HG03196 (cell line): ENCODE data around the gene ZBTB21.
"Not testable (repeated sequence)": the region's sequence is repeated elsewhere in the genome, so short reads cannot be mapped to it uniquely, and the experiment has no call there.

Source experiments
- ATAC-seq: cut with Tn5 transposase; IDR thresholded peaks from one replicate; pipeline ENCODE4 v1.9.1; 2021; ENCODE audit not compliant: unreplicated experiment

The ZBTB21 gene

DNA sequence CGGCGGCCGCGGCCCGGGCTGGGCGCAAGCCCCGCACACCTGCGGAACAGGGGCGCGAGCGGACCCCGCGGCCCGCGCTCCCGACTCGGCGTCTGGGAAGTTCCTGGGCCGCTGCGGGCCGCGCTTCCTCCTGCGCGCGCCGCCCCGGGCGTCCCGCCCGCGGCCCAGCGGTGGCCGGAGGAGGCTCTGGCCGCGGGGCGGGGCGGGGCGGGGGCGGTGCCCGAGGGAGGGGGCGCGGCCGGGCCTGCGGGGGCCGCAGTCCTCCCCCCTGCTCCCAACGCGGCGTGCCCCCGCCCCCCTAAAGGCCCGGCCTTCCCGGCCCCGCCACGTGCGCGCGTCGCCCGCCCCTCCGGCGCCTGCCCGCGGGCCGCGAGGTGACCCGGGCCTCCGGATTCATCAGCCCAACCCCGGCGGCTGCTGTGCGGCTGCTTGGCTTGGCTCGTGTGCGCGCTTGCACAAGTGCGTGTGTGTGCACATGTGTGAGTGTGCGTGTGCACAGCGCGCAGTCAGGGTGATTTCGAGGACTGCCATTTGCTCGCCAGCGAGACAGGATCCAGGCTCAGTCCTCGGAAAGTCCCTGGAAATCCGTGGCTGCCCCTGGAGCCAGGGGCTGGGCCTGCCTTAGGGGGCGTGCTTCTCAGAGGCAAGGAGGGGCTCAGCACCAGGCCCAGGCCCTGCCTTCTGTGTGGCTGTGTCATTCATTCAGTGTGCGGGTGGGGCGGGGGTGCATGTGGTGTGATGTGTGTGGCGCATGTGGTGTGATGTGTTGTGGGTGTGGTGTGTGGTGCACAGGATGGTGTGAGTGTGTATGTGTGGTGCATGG, 56.1 kb downstream of the ZBTB21 start, which contains the start of gene C2CD2:
Gene C2CD2 (minus strand): TSS at position 188 of the 823 bp plus-strand sequence. CDS start 370 bp downstream, outside the sequence.
- no peak for ATAC-seq

DNA sequence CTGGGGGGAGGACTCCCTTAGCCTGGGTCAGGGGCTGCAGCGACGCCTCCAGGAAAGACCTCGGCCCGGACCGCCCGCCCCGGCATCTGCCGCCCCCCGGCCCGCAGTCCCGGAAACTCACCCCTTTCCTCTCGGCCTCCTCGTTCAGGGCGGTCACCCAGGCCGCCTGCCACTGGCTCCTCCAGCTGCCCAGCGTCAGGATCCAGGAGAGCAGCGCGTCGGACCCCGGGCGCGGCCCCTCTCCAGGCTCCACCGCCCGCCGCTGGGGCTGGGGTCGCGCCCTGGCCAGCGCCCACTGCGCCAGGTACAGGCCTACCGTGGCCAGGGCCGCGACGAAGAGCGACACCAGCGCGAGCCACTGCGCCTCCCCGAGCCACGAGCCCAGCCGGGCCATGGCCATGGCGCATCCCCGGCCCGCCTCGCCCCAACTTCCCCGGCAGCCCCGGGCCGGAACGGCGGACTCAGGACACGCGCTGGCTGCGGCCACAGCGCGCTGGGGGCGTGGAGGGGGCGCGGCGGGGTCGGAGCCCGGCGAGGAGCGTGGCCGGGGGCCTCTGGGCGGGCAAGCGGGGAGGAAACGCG, 56.8 kb downstream of the ZBTB21 start:
- ATAC-seq: no peak

DNA sequence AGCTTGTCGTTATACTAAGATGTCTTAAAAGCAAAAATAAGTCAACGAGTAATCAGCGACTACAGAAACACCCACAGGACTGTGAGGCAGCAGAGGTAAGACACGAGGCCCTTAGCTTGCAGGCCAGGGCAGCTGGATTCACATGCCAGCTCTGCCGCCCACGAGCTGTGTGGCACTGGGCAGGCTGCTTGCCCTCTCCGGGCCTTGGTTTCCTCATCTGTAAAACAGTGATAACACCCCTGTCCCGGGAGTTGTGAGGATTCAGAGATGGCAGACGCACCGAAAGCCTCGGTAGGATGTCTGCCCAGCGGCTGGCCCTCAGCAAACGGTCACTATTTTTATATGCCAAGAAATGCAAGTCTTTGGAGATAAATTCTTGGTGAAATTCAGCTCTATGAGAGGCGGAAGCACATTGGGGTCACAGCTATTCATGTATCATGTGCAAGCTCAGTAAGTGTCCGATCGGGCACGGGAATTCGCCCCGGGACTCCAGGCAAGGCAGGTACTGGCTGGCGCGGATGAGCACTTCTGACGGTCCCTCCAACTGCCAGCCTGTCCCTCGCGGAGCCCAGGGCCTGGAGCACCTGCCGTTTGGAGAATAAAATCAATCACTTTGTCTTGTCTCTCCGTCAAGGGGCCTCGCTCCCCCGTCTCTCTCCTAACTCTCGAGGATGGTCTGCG, 57.5 kb downstream of the ZBTB21 start:
- ATAC-seq: no peak

DNA sequence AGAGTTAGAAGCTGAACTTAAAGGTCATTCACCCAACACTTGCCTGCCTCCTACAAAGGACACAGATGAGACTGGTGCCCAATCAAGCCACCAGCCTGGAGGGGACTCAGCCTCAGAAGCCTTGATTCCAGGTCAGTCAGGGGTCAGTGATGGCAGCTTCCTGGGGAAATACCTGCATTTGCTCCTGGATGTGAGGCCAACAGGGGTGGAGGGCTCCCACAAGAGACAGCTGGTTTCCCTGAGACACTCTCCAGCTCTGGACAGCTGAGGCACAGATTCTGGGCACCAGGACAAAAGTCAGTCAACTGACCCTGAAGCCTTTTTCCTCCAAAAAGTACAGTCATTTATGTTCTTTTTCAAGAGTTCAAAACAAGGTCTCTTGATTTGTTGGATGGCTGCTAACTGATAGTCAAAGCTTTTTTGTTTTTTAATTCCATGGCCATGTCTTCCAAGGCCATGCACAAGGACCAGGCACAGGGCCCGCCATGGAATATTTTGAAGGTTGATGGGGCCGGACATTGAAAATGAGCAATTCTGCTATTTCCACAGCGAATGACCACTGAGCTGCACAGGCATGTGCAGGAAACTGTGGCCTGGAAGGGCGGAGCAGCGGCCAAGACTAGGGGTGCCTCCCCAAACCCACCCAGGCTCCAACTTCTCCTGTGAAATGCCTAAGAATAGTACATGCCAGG, 58.1 kb downstream of the ZBTB21 start:
- ATAC-seq: no peak

DNA sequence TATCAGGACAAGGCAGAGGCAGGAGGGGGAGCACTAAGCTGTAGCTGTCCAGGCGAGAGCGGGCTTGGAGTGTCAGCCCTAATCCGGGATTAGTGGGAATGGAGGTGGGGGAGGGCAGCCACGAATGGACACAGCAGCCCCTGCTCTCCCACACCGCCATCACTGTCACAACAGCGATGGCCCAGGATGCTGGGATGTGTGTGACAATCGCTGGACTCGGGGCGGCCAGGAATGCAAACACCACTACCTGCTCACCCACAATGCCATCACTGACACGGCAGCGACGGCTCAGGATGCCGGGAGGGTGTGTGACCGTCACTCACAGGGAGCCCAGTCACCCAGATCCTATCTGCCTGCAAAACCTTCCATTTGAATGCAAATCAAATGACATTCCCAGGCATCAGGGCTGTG, 59.2 kb downstream of the ZBTB21 start:
- no peak for ATAC-seq

DNA sequence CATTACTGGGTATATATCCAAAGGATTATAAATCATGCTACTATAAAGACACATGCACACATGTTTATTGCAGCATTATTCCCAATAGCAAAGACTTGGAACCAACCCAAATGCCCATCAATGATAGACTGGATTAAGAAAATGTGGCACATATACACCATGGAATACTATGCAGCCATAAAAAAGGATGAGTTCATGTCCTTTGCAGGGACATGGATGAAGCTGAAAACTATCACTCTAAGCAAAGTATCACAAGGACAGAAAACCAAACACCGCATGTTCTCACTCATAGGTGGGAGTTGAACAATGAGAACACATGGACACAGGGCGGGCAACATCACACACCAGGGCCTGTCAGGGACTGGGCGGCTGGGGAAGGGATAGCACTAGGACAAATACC, 60.5 kb downstream of the ZBTB21 start:
- ATAC-seq: not testable (repeated sequence)

DNA sequence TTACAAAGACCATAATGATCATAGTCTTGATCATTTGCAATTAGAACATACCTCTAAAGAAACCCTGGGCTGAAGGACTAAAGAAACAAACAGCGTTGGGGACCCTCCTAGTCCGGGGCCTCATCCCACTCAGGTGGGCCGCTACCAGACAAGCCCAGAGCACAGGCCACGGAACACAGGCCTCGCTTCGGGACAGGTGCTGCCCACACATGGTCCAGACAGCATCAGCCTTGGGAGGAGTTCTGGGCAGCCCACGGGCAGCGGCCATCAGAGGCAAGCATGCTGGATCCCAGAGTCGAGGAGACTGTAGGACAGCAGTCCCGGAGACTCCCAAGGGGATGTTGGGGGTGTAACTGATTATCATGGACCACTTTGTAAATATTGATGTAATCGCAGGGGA, 61.3 kb downstream of the ZBTB21 start:
- ATAC-seq: no peak

DNA sequence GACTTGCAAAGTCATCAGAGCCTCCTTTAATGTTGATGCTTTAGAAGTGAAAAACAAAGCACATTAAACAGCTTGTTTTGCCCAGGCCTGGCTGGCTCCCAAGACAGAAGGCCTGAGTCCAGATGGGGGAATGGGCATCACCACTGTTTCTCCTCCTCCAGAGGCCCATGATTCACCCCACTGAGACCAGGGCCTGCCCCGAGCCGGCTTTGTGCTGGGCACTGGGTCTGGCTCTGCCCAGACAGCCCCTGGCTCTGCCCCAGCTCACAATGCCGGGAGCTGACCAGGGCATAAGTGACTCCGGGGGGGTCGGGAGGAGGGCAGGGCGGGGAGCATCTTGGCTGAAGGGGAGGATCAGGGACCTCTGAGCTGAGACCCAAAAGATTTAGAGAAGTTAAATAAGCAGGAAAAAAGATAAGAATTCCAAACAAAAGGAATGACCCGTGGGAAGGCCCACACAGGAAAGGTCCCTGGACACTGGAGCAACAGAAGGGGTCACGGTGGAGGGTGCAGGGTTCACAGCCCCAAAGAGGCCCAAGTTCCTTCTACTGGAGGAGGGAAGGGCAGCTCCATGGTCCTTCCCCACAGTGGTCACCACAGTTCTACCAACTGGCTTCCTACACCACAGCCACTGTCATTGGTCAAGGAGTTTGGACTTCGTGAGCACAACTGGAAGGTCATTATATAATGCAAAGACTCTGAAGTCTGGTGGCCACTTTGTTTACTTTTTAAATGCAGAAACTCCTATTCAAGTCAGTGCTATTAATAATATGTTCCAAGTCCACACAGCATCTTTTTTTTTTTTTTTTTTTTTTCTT, 61.9 kb downstream of the ZBTB21 start:
- ATAC-seq: no peak

DNA sequence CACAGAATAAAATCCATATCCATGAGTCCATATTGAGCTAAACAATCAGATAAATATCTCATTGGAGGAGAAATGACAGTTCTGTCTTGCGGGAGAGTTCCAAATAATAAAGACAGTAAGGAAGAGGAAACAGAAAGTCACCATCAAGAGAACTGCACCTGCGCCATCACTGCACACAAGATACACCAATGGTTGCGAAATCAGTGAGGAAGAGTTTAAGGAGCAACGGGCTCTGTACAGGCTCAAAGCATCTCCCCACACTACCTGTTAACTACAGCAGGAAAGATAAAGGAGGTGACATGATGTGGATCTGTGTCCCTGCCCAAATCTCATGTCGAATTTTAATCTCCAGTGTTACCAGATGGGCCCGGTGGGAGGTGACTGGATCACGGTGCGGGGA, 64.2 kb downstream of the ZBTB21 start:
- no peak for ATAC-seq

DNA sequence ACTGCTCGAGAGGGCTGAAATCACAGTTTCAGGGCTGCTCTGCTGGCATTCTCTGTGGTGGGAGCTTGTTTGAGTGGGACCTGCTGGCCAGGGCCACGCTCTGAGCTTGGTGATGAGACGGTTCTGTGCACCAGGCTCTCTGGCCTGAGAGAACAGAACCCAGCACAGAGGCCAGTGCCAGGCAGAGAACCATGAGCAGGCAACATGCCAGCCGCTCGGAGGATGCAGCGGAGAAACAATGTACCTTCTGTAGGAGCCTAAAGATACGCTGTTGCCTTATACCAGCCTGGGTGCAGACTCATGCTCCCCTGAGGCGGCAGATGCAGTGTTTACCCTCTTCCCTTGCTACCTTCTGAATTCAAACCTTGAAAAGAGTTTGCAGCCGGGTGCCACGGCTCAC, 66.3 kb downstream of the ZBTB21 start:
- no peak for ATAC-seq

DNA sequence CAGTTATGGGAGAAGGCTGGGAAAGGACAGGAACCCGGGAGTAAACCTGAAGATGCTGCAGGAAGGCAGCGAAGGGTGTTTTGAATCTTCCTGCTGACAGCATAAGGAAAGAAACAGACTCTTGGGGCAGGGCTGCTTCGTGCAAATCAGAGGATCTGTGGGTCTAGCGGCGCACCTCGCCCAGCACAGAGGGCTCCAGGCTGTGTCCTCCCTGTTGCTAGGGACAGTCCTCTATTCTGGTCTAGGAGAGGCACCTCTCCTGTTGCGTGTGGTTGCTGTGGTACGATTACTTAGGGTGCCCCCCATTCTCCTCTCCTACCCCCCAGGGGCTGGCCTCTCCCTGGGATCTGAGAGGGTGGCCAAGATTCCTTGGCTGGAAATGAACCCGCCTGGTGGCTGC, 67.7 kb downstream of the ZBTB21 start:
- ATAC-seq: no peak

DNA sequence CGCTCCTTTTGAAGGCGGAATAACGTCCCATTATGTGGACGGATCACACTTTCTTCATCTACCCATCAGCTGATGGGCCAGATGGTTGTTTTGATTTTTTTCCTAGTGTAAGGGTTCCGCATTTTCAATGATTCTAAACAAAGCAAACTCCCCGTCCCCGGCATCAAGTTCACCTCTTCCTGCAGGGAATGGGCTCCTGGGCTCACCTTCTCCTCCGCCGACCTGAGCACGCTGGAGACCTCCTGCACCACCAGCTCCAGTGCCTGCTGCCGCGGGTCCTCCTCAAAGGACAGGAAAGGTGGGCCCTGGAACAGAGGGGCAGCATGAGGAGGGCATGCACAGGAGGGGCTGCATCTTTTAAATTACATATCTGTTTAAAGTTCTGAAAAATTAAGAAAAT, 68.2 kb downstream of the ZBTB21 start:
- ATAC-seq: no peak

DNA sequence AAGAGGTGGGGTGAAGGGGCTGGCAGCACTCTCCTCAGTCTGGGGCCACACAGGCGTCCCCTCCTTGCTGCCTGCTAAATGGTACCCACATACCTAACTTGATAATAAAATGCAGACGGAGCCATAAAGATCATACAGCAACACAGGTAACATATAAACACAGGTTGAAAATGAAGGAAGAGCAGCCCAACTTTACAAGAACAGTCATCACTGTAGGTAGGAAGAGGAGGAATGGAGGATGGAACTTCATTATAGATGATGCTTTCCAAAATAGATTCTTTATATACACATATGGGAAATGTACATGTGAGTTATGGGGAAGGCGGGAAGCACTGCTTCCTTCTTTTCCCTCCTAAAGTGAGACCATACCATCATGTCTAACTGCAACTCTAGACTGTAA, 69.7 kb downstream of the ZBTB21 start:
- no peak for ATAC-seq

DNA sequence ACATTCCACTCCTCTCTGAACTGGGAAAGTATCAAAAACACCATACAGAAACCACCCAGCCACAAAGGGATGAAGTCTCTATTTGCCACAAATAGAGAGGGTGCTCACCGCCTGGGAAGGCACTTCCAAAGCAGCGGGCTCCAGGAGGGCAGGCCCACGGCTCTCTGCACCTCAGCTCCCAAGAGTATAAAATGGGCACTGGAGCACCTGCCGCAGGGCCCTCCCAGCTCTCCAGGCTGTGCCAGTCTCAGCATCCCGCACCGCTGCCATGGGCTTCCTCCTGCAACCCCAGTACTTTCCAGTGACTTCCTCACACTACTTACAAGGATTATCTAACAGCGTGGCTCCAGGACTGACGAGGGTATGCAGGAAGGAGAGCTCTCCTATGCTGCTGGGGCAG, 70.8 kb downstream of the ZBTB21 start:
- ATAC-seq: no peak
